ENCODE results near the gene TMEM150C. TPM values are rescaled to one million over a fixed set of nuclear protein-coding genes. Genes with fewer than 3 reads are reported as not detected.

Gene TMEM150C
- total RNA-seq, 2 experiments from 2014 or later = not detected

DNA sequence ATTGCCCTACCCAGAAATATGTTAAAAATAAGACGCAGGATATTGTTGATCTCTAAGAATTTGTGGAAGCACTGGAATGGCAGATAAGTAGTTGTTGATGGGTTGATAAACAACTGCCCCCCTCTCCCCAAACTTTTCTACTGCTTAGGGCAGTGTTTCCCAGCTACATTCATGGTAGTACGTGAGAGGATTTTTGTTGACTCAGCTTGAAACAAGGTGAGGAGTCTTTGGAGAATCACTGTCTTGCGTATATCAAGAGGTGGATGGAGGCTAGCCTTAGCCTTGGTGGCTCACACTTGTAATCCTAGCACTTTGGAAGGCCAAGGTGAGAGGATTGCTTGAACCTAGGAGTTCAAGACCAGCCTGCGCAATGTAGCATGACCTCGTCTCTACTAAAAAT lies 125.7 kb downstream of the TMEM150C start:
- H3K4me1 Mint-ChIP-seq = peaks cover 84% of the 10 kb centered on the region
- ATAC-seq (no peak), DNase-seq (no peak)
- no peaks in the 10 kb centered on the region for H3K27me3 Mint-ChIP-seq
- ChIA-PET POLR2A (no interaction called here), CTCF (no interaction called here)
- peaks cover 66% of the 10 kb centered on the region for H3K36me3 Mint-ChIP-seq (ENCODE audit: low read depth)
- H3K27ac Mint-ChIP-seq = peak overlapping the region; percentile 11
- intact Hi-C loops (cut with DNase I, micrococcal nuclease) = loop anchor here in 1 of 2 experiments (10.0 kb wide), 2 partner anchors 799 to 919 kb away; no protein-coding TSS in a partner anchor
- H3K9me3 Mint-ChIP-seq (ENCODE audit: low read depth) = no peaks in the 10 kb centered on the region
- no peak overlapping the region for H3K4me3 Mint-ChIP-seq

DNA sequence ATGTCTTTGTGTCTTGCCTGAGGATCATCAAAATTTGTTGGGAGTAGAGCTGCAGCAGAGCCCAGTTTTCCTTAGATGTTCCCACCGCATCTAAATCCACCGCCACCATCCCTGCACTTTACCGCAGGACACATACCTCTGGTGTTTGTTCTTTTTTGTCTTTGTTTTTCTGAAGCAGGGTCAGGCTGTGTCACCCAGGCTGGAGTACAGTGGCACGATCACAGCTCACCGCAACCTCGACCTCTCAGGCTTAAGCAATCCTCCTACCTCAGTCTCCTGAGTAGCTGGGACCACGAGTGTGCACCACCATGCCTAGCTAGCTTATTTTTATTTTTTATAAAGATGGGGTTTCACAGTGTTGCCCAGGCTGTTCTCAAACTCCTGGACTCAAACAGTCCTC lies 126.8 kb downstream of the TMEM150C start:
- ChIA-PET POLR2A (interaction anchor here (0.6 to 2.0 kb wide), 4 partner anchors 61 to 457 kb away, joined by 3 to 8 read pairs (median 4); partner anchors contain the start of gene HNRNPD), CTCF (interaction anchor here (0.6 to 0.8 kb wide), 2 partner anchors 73 to 196 kb away, joined by 3 read pairs; no protein-coding TSS in a partner anchor)
- H3K36me3 Mint-ChIP-seq (ENCODE audit: low read depth) = peaks cover 67% of the 10 kb centered on the region
- peaks cover 76% of the 10 kb centered on the region for H3K4me1 Mint-ChIP-seq
- ATAC-seq (no peak), DNase-seq (no peak)
- no peaks in the 10 kb centered on the region for H3K9me3 Mint-ChIP-seq (ENCODE audit: low read depth)
- H3K4me3 Mint-ChIP-seq = no peak overlapping the region
- intact Hi-C loops (cut with DNase I, micrococcal nuclease) = loop anchor here (5.0 to 10.0 kb wide), 4 partner anchors 577 to 920 kb away; partner anchors contain the start of genes COQ2 (in 1 of the 2) and LIN54 (in 1 of the 2)
- H3K27ac Mint-ChIP-seq = peak overlapping the region; percentile 82
- H3K27me3 Mint-ChIP-seq = no peaks in the 10 kb centered on the region

DNA sequence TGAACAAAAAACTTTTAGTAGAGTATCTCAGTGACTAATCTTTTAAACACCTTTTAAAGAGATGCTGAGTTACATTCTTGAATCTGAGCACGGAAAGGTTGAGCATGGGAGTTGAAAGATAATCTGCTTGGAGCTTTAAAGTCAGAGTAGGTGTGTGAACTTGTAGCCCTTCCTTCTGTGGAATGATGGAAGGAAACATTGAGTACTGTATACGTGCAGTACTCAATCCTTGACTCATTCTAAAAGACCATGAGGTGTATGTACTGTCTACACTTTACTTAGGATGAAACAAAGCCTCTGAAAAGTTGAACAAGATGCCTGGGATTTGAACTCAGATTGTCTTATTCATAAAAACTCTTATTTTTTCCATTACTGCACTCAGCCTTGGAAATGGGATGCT lies 128.0 kb downstream of the TMEM150C start:
- peak; percentile 40 for ATAC-seq
- H3K4me1 Mint-ChIP-seq = peaks cover 64% of the 10 kb centered on the region
- POLR2A ChIA-PET = interaction anchor here (0.7 to 2.0 kb wide), 3 partner anchors 10 to 962 kb away, joined by 3 to 8 read pairs (median 5); partner anchors contain the start of genes HNRNPD and RASGEF1B
- H3K4me3 Mint-ChIP-seq = peak overlapping the region; percentile 7
- intact Hi-C loops (cut with DNase I, micrococcal nuclease) = loop anchor here (5.0 to 10.0 kb wide), 4 partner anchors 579 to 921 kb away; partner anchors contain the start of genes COQ2 (in 1 of the 2) and LIN54 (in 1 of the 2)
- H3K9me3 Mint-ChIP-seq (ENCODE audit: low read depth) = no peaks in the 10 kb centered on the region
- no peak for DNase-seq
- peak overlapping the region; percentile 92 for H3K27ac Mint-ChIP-seq
- H3K36me3 Mint-ChIP-seq (ENCODE audit: low read depth) = peaks cover 63% of the 10 kb centered on the region
- H3K27me3 Mint-ChIP-seq = no peaks in the 10 kb centered on the region
- CTCF ChIA-PET = interaction anchor here (1.0 kb wide), 1 partner anchor 9 kb away, joined by 3 read pairs; no protein-coding TSS in a partner anchor

Other genes with a start within 250 kb of the TMEM150C start
- gene HNRNPD, start 188.0 kb downstream of the TMEM150C start, total RNA-seq = 100 to 1,000 TPM; 505 to 510 TPM
- 100 to 1,000 TPM; 308 to 345 TPM for gene HNRNPDL, start 131.5 kb downstream of the TMEM150C start, total RNA-seq
- 10 to 100 TPM; 60.1 to 81.8 TPM for gene ENOPH1, start 131.4 kb downstream of the TMEM150C start, total RNA-seq
- 1 to 10 TPM; 1.3 to 1.7 TPM for gene SCD5, start 236.8 kb upstream of the TMEM150C start, total RNA-seq